Progenitor cell of endocrine pancreas (in vitro differentiated cells): ENCODE results near the gene SOX9. TPM values are rescaled to one million over a fixed set of nuclear protein-coding genes. Genes with fewer than 3 reads are reported as not detected.

Experiments used
- DNase-seq: peaks from one replicate; pipeline ENCODE4 v3.0.0; 2021; ENCODE audit warnings: low spot score; ENCODE audit not compliant: unreplicated experiment
- H3K27ac Mint-ChIP-seq: 2 replicates; pipeline ENCODE4 v1.8.0; 2021; ENCODE audit warnings: mild to moderate bottlenecking, moderate library complexity, mixed read lengths
- H3K27me3 Mint-ChIP-seq: 2 replicates; pipeline ENCODE4 v1.8.0; 2021; ENCODE audit warnings: mixed read lengths
- H3K36me3 Mint-ChIP-seq: 2 replicates; pipeline ENCODE4 v1.8.0; 2022; ENCODE audit warnings: mixed read lengths; ENCODE audit not compliant: insufficient read depth
- H3K4me1 Mint-ChIP-seq: 2 replicates; pipeline ENCODE4 v1.8.0; 2021; ENCODE audit warnings: low read depth, mixed read lengths
- H3K4me3 Mint-ChIP-seq: 2 replicates; pipeline ENCODE4 v1.8.0; 2021; ENCODE audit warnings: low read depth, mild to moderate bottlenecking, moderate library complexity, mixed read lengths
- H3K9me3 Mint-ChIP-seq: 2 replicates; pipeline ENCODE4 v1.8.0; 2021; ENCODE audit warnings: low read depth, mixed read lengths
- CTCF ChIP-seq: fragments of 200-600 bp; sonication (generic); IDR thresholded peaks from one replicate; pipeline ENCODE4 v1.5.0; 2021; ENCODE audit warnings: antibody characterized with exemption, mild to moderate bottlenecking; ENCODE audit not compliant: unreplicated experiment
- total RNA-seq: library from RNA; stranded (reverse); gene quantifications from 2 replicates; pipeline ENCODE4 v1.2.1, GENCODE V29; 2021

SOX9 gene
- total RNA-seq, 1 donor from 2014 or later = 219 TPM

- Mint-ChIP-seq H3K4me3 (no peak overlapping the region), H3K36me3 (peaks cover 16% of the 10 kb centered on the region), H3K27ac (no peak overlapping the region), H3K9me3 (peaks cover 19% of the 10 kb centered on the region), H3K27me3 (no peaks in the 10 kb centered on the region), H3K4me1 (peaks cover 14% of the 10 kb centered on the region)
- TF ChIP-seq CTCF = no peak
- DNase-seq = no peak
These were observed 27.1 kb upstream of the SOX9 start for GRCh38 chr17:72093707-72094106.

- Mint-ChIP-seq H3K4me1 (peaks cover 11% of the 10 kb centered on the region), H3K36me3 (peaks cover 13% of the 10 kb centered on the region), H3K27me3 (no peaks in the 10 kb centered on the region), H3K4me3 (no peak overlapping the region), H3K27ac (no peak overlapping the region), H3K9me3 (peaks cover 19% of the 10 kb centered on the region)
- DNase-seq = no peak
- no peak for TF ChIP-seq CTCF
These were observed 25.5 kb upstream of the SOX9 start for GRCh38 chr17:72095316-72095715.

GRCh38 chr17:72097144-72097543 lies 23.7 kb upstream of the SOX9 start:
- Mint-ChIP-seq H3K4me3 (no peak overlapping the region), H3K27me3 (no peaks in the 10 kb centered on the region), H3K36me3 (peaks cover 11% of the 10 kb centered on the region), H3K27ac (no peak overlapping the region), H3K9me3 (peaks cover 12% of the 10 kb centered on the region), H3K4me1 (peaks cover 15% of the 10 kb centered on the region)
- no peak for TF ChIP-seq CTCF
- DNase-seq = no peak

- Mint-ChIP-seq H3K9me3 (peaks cover 11% of the 10 kb centered on the region), H3K27ac (no peak overlapping the region), H3K27me3 (peaks cover under 1% of the 10 kb centered on the region), H3K36me3 (peaks cover 12% of the 10 kb centered on the region), H3K4me1 (peaks cover 10% of the 10 kb centered on the region), H3K4me3 (no peak overlapping the region)
- DNase-seq = no peak
- no peak for TF ChIP-seq CTCF
These were observed 20.9 kb upstream of the SOX9 start for GRCh38 chr17:72099919-72100318.

- peaks cover 12% of the 10 kb centered on the region for H3K36me3 Mint-ChIP-seq
These were observed 20.4 kb upstream of the SOX9 start for GRCh38 chr17:72100470-72100869.

More at GRCh38 chr17:72100470-72100869, 20.4 kb upstream of the SOX9 start:
- peaks cover 2% of the 10 kb centered on the region for H3K27me3 Mint-ChIP-seq
- no peak overlapping the region for H3K27ac Mint-ChIP-seq
- H3K4me1 Mint-ChIP-seq = peaks cover 12% of the 10 kb centered on the region
- H3K4me3 Mint-ChIP-seq = no peak overlapping the region
- H3K9me3 Mint-ChIP-seq = peaks cover 10% of the 10 kb centered on the region
- TF ChIP-seq CTCF = no peak
- no peak for DNase-seq
